GM11168 (cell line): ENCODE data around the gene PIEZO2.
"Not testable (repeated sequence)": the region's sequence is repeated elsewhere in the genome, so short reads cannot be mapped to it uniquely, and the experiment has no call there.

ENCODE experiments used
- in situ Hi-C: fragments of 300-500 bp; cut with MboI; formaldehyde crosslinking; loops from one replicate; pipeline ENCODE4 v1.12.0; 2022; ENCODE audit warnings: low sequenced_read_pairs; ENCODE audit not compliant: unreplicated experiment

Gene PIEZO2

GRCh38 chr18:10620670-10621329 is 528.6 kb downstream of the PIEZO2 start:
- in situ Hi-C loops, result not testable (repeated sequence)
